ENCODE results near the gene VAV3. TPM values are rescaled to one million over a fixed set of nuclear protein-coding genes. Genes with fewer than 3 reads are reported as not detected.

Gene VAV3
- total RNA-seq, 1 donor from 2014 or later: 2.6 TPM

GRCh38 chr1:107990606-107991005 is 25.6 kb upstream of the VAV3 start:
- TF ChIP-seq, protein P1, sequence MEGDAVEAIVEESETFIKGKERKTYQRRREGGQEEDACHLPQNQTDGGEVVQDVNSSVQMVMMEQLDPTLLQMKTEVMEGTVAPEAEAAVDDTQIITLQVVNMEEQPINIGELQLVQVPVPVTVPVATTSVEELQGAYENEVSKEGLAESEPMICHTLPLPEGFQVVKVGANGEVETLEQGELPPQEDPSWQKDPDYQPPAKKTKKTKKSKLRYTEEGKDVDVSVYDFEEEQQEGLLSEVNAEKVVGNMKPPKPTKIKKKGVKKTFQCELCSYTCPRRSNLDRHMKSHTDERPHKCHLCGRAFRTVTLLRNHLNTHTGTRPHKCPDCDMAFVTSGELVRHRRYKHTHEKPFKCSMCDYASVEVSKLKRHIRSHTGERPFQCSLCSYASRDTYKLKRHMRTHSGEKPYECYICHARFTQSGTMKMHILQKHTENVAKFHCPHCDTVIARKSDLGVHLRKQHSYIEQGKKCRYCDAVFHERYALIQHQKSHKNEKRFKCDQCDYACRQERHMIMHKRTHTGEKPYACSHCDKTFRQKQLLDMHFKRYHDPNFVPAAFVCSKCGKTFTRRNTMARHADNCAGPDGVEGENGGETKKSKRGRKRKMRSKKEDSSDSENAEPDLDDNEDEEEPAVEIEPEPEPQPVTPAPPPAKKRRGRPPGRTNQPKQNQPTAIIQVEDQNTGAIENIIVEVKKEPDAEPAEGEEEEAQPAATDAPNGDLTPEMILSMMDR (IDR thresholded peaks at IDR 0.05; ENCODE audit: insufficient read depth, low read depth, low read length): no peak
- TF ChIP-seq EZH2 (IDR thresholded peaks at IDR 0.05; ENCODE audit: insufficient read depth, low read length): no peak
- no peak overlapping the region for H3K4me2 ChIP-seq (ENCODE audit: low read length)
- FAIRE-seq: no peak

DNA sequence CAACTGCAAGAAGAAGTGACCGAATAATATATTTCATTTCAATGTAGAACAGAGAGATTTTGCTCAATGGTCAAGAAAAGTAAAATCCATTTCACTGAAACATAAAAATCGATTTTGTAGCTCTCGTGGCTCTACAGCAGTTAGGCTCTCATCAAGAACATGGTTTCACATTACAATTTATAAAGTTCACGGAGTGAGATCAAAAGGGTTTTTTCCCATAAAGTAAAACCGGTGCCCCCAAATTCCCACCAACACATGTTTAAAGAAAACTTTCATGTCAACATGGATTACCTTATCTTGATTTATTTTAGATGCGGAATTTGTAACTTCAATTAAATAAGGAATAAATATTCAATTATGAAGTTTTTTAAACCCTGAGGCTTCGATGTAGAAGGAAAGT is 16.3 kb upstream of the VAV3 start:
- Mint-ChIP-seq H3K4me3 (ENCODE audit: unreplicated experiment) (no peak overlapping the region), H3K27me3 (ENCODE audit: low read depth, unreplicated experiment) (no peaks in the 10 kb centered on the region)
- no peak for FAIRE-seq

More at GRCh38 chr1:107990606-107991005, 25.6 kb upstream of the VAV3 start:
- Histone ChIP-seq H4K20me1 (ENCODE audit: insufficient read depth, low read length) (no peaks in the 10 kb centered on the region), H3K27me3 (ENCODE audit: insufficient read depth, low read length) (peaks cover 3% of the 10 kb centered on the region), H2AFZ (ENCODE audit: low read depth, low read length) (no peak overlapping the region), H3K36me3 (ENCODE audit: insufficient read depth, low read length) (no peaks in the 10 kb centered on the region), H3K27ac (ENCODE audit: low read depth, low read length) (no peak overlapping the region), H3K9ac (ENCODE audit: low read length) (no peak overlapping the region), H3K4me3 (ENCODE audit: insufficient read depth, low read depth, low read length) (no peak overlapping the region), H3K9me3 (ENCODE audit: insufficient read depth, low read depth, low read length) (no peaks in the 10 kb centered on the region), H3K4me1 (ENCODE audit: insufficient read depth, low read length) (no peaks in the 10 kb centered on the region), H3K79me2 (ENCODE audit: insufficient read depth, low read length) (no peaks in the 10 kb centered on the region)
- Mint-ChIP-seq H3K27me3 (ENCODE audit: low read depth, unreplicated experiment) (peaks cover 3% of the 10 kb centered on the region), H3K27ac (ENCODE audit: unreplicated experiment) (no peak overlapping the region), H3K4me1 (ENCODE audit: low read depth, unreplicated experiment) (peaks cover 11% of the 10 kb centered on the region), H3K9me3 (ENCODE audit: unreplicated experiment) (peaks cover 2% of the 10 kb centered on the region), H3K4me3 (ENCODE audit: unreplicated experiment) (no peak overlapping the region), H3K36me3 (ENCODE audit: low read depth, unreplicated experiment) (no peaks in the 10 kb centered on the region)
- DNase-seq (ENCODE audit: low read depth): no peak

GRCh38 chr1:107979926-107980325 is 14.9 kb upstream of the VAV3 start:
- Histone ChIP-seq H3K9me3 (ENCODE audit: insufficient read depth, low read depth, low read length) (no peaks in the 10 kb centered on the region), H3K9ac (ENCODE audit: low read length) (no peak overlapping the region), H3K4me3 (ENCODE audit: insufficient read depth, low read depth, low read length) (no peak overlapping the region), H3K79me2 (ENCODE audit: insufficient read depth, low read length) (no peaks in the 10 kb centered on the region), H4K20me1 (ENCODE audit: insufficient read depth, low read length) (no peaks in the 10 kb centered on the region), H3K27me3 (ENCODE audit: insufficient read depth, low read length) (peaks cover 4% of the 10 kb centered on the region), H3K27ac (ENCODE audit: low read depth, low read length) (no peak overlapping the region), H3K4me2 (ENCODE audit: low read length) (no peak overlapping the region), H3K36me3 (ENCODE audit: insufficient read depth, low read length) (no peaks in the 10 kb centered on the region), H2AFZ (ENCODE audit: low read depth, low read length) (no peak overlapping the region), H3K4me1 (ENCODE audit: insufficient read depth, low read length) (peaks cover 9% of the 10 kb centered on the region)
- no peaks in the 10 kb centered on the region for H3K9me3 Mint-ChIP-seq (ENCODE audit: unreplicated experiment)
- no peaks in the 10 kb centered on the region for H3K36me3 Mint-ChIP-seq (ENCODE audit: low read depth, unreplicated experiment)
- DNase-seq (ENCODE audit: low read depth): no peak
- H3K27me3 Mint-ChIP-seq (ENCODE audit: low read depth, unreplicated experiment): no peaks in the 10 kb centered on the region
- TF ChIP-seq EZH2 (IDR thresholded peaks at IDR 0.05; ENCODE audit: insufficient read depth, low read length): no peak
- TF ChIP-seq, protein P1 (IDR thresholded peaks at IDR 0.05; ENCODE audit: insufficient read depth, low read depth, low read length): no peak
- H3K4me3 Mint-ChIP-seq (ENCODE audit: unreplicated experiment): no peak overlapping the region
- H3K4me1 Mint-ChIP-seq (ENCODE audit: low read depth, unreplicated experiment): peaks cover 13% of the 10 kb centered on the region
- FAIRE-seq: no peak
- no peak overlapping the region for H3K27ac Mint-ChIP-seq (ENCODE audit: unreplicated experiment)

More for the DNA sequence above, 16.3 kb upstream of the VAV3 start:
- Histone ChIP-seq H3K4me2 (ENCODE audit: low read length) (no peak overlapping the region), H3K9me3 (ENCODE audit: insufficient read depth, low read depth, low read length) (no peaks in the 10 kb centered on the region), H3K27me3 (ENCODE audit: insufficient read depth, low read length) (peaks cover 4% of the 10 kb centered on the region), H3K4me1 (ENCODE audit: insufficient read depth, low read length) (peaks cover 6% of the 10 kb centered on the region), H2AFZ (ENCODE audit: low read depth, low read length) (no peak overlapping the region), H3K36me3 (ENCODE audit: insufficient read depth, low read length) (no peaks in the 10 kb centered on the region), H4K20me1 (ENCODE audit: insufficient read depth, low read length) (no peaks in the 10 kb centered on the region), H3K27ac (ENCODE audit: low read depth, low read length) (no peak overlapping the region), H3K9ac (ENCODE audit: low read length) (no peak overlapping the region), H3K4me3 (ENCODE audit: insufficient read depth, low read depth, low read length) (no peak overlapping the region), H3K79me2 (ENCODE audit: insufficient read depth, low read length) (no peaks in the 10 kb centered on the region)
- no peak for DNase-seq (ENCODE audit: low read depth)
- Mint-ChIP-seq H3K9me3 (ENCODE audit: unreplicated experiment) (no peaks in the 10 kb centered on the region), H3K4me1 (ENCODE audit: low read depth, unreplicated experiment) (peaks cover 13% of the 10 kb centered on the region), H3K36me3 (ENCODE audit: low read depth, unreplicated experiment) (no peaks in the 10 kb centered on the region), H3K27ac (ENCODE audit: unreplicated experiment) (no peak overlapping the region)
- TF ChIP-seq, protein P1 (IDR thresholded peaks at IDR 0.05; ENCODE audit: insufficient read depth, low read depth, low read length): no peak
- no peak for TF ChIP-seq EZH2 (IDR thresholded peaks at IDR 0.05; ENCODE audit: insufficient read depth, low read length)

Measured in astrocyte (in vitro differentiated cells and primary cell).